H1 (cell line): ENCODE results near the gene CCDC178. TPM values are rescaled to one million over a fixed set of nuclear protein-coding genes. Genes with fewer than 3 reads are reported as not detected.

Experiments used
- CTCF ChIA-PET: fragments of 300-600 bp; sonication (Branson Sonifier 250); formaldehyde crosslinking; loops from one replicate; lab custom pipeline; 2021; ENCODE audit not compliant: partially characterized antibody; lab: Charles Lee
- POLR2A ChIA-PET: fragments of 300-600 bp; sonication (Branson Sonifier 250); formaldehyde crosslinking; loops from one replicate; lab custom pipeline; 2021; ENCODE audit warnings: inconsistent platforms; ENCODE audit not compliant: partially characterized antibody; lab: Charles Lee
- DNase-seq, 2 experiments: peaks; one replicate each; pipeline versions ENCODE4 v3.0.0 to v3.0.0-alpha.2; 2010 to 2022; ENCODE audit warnings: low spot score in 2 of 2, low read depth in 1 of 2, mixed read lengths in 1 of 2
- FAIRE-seq: peaks from 2 replicates; lab custom pipeline; 2011; peaks lifted over from hg19 to GRCh38; lab: Jason Lieb, UNC
- H2AFZ ChIP-seq: 2 replicates; pipeline ENCODE4 v1.8.1; 2012; ENCODE audit warnings: low read length, inconsistent platforms
- H2AK5ac ChIP-seq: 2 replicates; pipeline ENCODE4 v1.6.1; 2013; ENCODE audit warnings: low read depth, low read length
- H2BK120ac ChIP-seq: replicated peaks from 2 replicates; pipeline ENCODE3; 2013; ENCODE audit warnings: low read depth, low read length, inconsistent platforms
- H2BK12ac ChIP-seq: 2 replicates; pipeline ENCODE4 v1.6.1; 2013; ENCODE audit warnings: low read depth, low read length
- H2BK15ac ChIP-seq: 2 replicates; pipeline ENCODE4 v1.6.1; 2013; ENCODE audit warnings: low read length
- H2BK20ac ChIP-seq: 2 replicates; pipeline ENCODE4 v1.6.1; 2013; ENCODE audit warnings: low read length
- H2BK5ac ChIP-seq: 2 replicates; pipeline ENCODE4 v1.6.1; 2013; ENCODE audit warnings: low read depth, low read length
- H3K14ac ChIP-seq: 2 replicates; pipeline ENCODE4 v1.6.1; 2013; ENCODE audit warnings: inconsistent platforms; ENCODE audit not compliant: insufficient read length
- H3K18ac ChIP-seq: 2 replicates; pipeline ENCODE4 v1.6.1; 2013; ENCODE audit warnings: low read length; ENCODE audit errors: extremely low read depth
- H3K23ac ChIP-seq: 2 replicates; pipeline ENCODE4 v1.6.1; 2013; ENCODE audit warnings: inconsistent platforms; ENCODE audit not compliant: insufficient read length
- H3K23me2 ChIP-seq: 2 replicates; pipeline ENCODE4 v1.6.1; 2013; ENCODE audit warnings: low read depth, low read length
- H3K27ac ChIP-seq: 2 replicates; pipeline ENCODE4 v1.6.1; 2011; ENCODE audit warnings: low read depth, low read length, inconsistent platforms
- H3K27me3 ChIP-seq, 4 experiments: replicated peaks in 1 of 4; 1 replicate in 1 of 4; 2 replicates in 3 of 4; pipeline versions ENCODE4 v1.6.1 to v1.8.1; 2011 to 2013; ENCODE audit warnings: low read length in 3 of 4, mild to moderate bottlenecking in 3 of 4, inconsistent platforms in 2 of 4, mixed read lengths in 2 of 4, moderate library complexity in 1 of 4; ENCODE audit not compliant: control insufficient read depth in 3 of 4, insufficient read depth in 3 of 4; ENCODE audit errors: extremely low read depth in 1 of 4
- H3K36me3 ChIP-seq, 4 experiments: 2 replicates each; pipeline versions ENCODE4 v1.6.1 to v1.8.1; 2011 to 2013; ENCODE audit warnings: mild to moderate bottlenecking in 4 of 4, low read length in 3 of 4, moderate library complexity in 2 of 4, control low read depth in 1 of 4, inconsistent platforms in 1 of 4; ENCODE audit not compliant: insufficient read depth in 4 of 4, control insufficient read depth in 2 of 4
- H3K4ac ChIP-seq: replicated peaks from 2 replicates; pipeline ENCODE3; 2013; ENCODE audit warnings: low read length, low read depth, mixed read lengths, inconsistent platforms; ENCODE audit not compliant: insufficient read length
- H3K4me1 ChIP-seq, 4 experiments: replicated peaks in 1 of 4; 1 replicate in 1 of 4; 2 replicates in 3 of 4; pipeline versions ENCODE4 v1.6.1 to v1.8.1; 2011 to 2013; ENCODE audit warnings: low read length in 3 of 4, inconsistent platforms in 2 of 4, mixed read lengths in 1 of 4; ENCODE audit not compliant: insufficient read depth in 4 of 4, control insufficient read depth in 3 of 4
- H3K4me2 ChIP-seq, 2 experiments: 2 replicates each; pipeline versions ENCODE4 v1.6.1 to v1.8.1; 2011 to 2013; ENCODE audit warnings: low read depth in 2 of 2, low read length in 2 of 2, control low read depth in 1 of 2, inconsistent platforms in 1 of 2, mild to moderate bottlenecking in 1 of 2; ENCODE audit not compliant: insufficient read depth in 1 of 2
- H3K4me3 ChIP-seq, 4 experiments: fragments of 200-600, 300-600 bp in 1 of 4; sonication (generic), shearing (Covaris generic), sonication (Bioruptor Twin) in 1 of 4; 2 replicates each; pipeline versions ENCODE4 v1.5.1 to v1.8.1; 2011 to 2016; ENCODE audit warnings: low read length in 4 of 4, low read depth in 3 of 4, control low read depth in 2 of 4, inconsistent platforms in 2 of 4, mild to moderate bottlenecking in 2 of 4, mixed read lengths in 1 of 4, moderate library complexity in 1 of 4; ENCODE audit not compliant: insufficient read depth in 2 of 4; ENCODE audit errors: extremely low read depth in 1 of 4
- H3K56ac ChIP-seq: replicated peaks from 2 replicates; pipeline ENCODE3; 2013; ENCODE audit warnings: low read depth, mild to moderate bottlenecking, mixed read lengths, low read length, inconsistent platforms; ENCODE audit not compliant: insufficient read length
- H3K79me1 ChIP-seq: 2 replicates; pipeline ENCODE4 v1.6.1; 2013; ENCODE audit warnings: low read depth, low read length, control low read depth
- H3K79me2 ChIP-seq, 2 experiments: 2 replicates each; pipeline versions ENCODE4 v1.6.1 to v1.8.1; 2012 to 2013; ENCODE audit warnings: low read length in 2 of 2, mild to moderate bottlenecking in 2 of 2, inconsistent platforms in 1 of 2; ENCODE audit not compliant: insufficient read depth in 2 of 2, control insufficient read depth in 1 of 2
- H3K9ac ChIP-seq, 4 experiments: replicated peaks in 1 of 4; 1 replicate in 1 of 4; 2 replicates in 3 of 4; pipeline versions ENCODE4 v1.6.1 to v1.8.1; 2011 to 2013; ENCODE audit warnings: low read depth in 3 of 4, low read length in 3 of 4, control low read depth in 2 of 4, mild to moderate bottlenecking in 2 of 4, moderate library complexity in 2 of 4, inconsistent platforms in 1 of 4; ENCODE audit errors: extremely low read depth in 1 of 4
- H3K9me3 ChIP-seq, 2 experiments: 2 replicates each; pipeline versions ENCODE4 v1.6.1 to v1.8.1; 2012 to 2013; ENCODE audit warnings: mild to moderate bottlenecking in 2 of 2, moderate library complexity in 2 of 2, control low read depth in 1 of 2, inconsistent platforms in 1 of 2, low read depth in 1 of 2, low read length in 1 of 2, mixed read lengths in 1 of 2; ENCODE audit not compliant: insufficient read depth in 2 of 2
- H4K20me1 ChIP-seq, 2 experiments: replicated peaks in 1 of 2; 2 replicates each; pipeline versions ENCODE3 to v1.8.1; 2011 to 2013; ENCODE audit warnings: inconsistent platforms in 2 of 2, low read length in 2 of 2, mild to moderate bottlenecking in 1 of 2; ENCODE audit not compliant: insufficient read depth in 2 of 2, control insufficient read depth in 1 of 2
- H4K5ac ChIP-seq: 2 replicates; pipeline ENCODE4 v1.6.1; 2013; ENCODE audit warnings: low read length, low read depth, mixed read lengths, inconsistent platforms; ENCODE audit not compliant: insufficient read length
- H4K8ac ChIP-seq: 2 replicates; pipeline ENCODE4 v1.8.0; 2013; ENCODE audit warnings: mild to moderate bottlenecking, moderate library complexity, low read length, inconsistent platforms; ENCODE audit not compliant: insufficient read depth; ENCODE audit errors: extremely low read depth
- H4K91ac ChIP-seq: replicated peaks from 2 replicates; pipeline ENCODE3; 2013; ENCODE audit warnings: low read length, mixed read lengths, inconsistent platforms; ENCODE audit not compliant: insufficient read length
- CBX8 ChIP-seq: fragments of 300-800, 300-1000 bp; sonication (generic); IDR thresholded peaks from 2 replicates; pipeline ENCODE4 v1.7.1; 2016; ENCODE audit warnings: low read depth, low read length, borderline replicate concordance
- CTCF ChIP-seq, 3 experiments: IDR thresholded peaks; 1 replicate in 2 of 3; 2 replicates in 1 of 3; pipeline versions ENCODE4 v1.5.1 to v1.6.1; 2011; ENCODE audit warnings: low read length in 3 of 3, mild to moderate bottlenecking in 3 of 3, inconsistent platforms in 2 of 3, low read depth in 1 of 3, moderate library complexity in 1 of 3; ENCODE audit not compliant: insufficient read depth in 1 of 3; ENCODE audit errors: control extremely low read depth in 1 of 3
- GABPA ChIP-seq: IDR thresholded peaks from 2 replicates; pipeline ENCODE4 v1.6.1; 2011; ENCODE audit warnings: mild to moderate bottlenecking, low read length, moderate library complexity, borderline replicate concordance; ENCODE audit not compliant: insufficient read depth
- GTF2F1 ChIP-seq: IDR thresholded peaks from 2 replicates; pipeline ENCODE4 v1.6.1; 2012; ENCODE audit warnings: low read depth, low read length, improper control_type of control experiment, borderline replicate concordance
- HDAC2 ChIP-seq, 2 experiments: fragments of 300-600 bp in 1 of 2; sonication (generic) in 1 of 2; IDR thresholded peaks; 2 replicates each; pipeline ENCODE4 v1.6.1; 2011 to 2012; ENCODE audit warnings: low read depth in 2 of 2, low read length in 2 of 2, mild to moderate bottlenecking in 2 of 2, moderate library complexity in 2 of 2, borderline replicate concordance in 1 of 2, inconsistent platforms in 1 of 2
- JUN ChIP-seq: IDR thresholded peaks from 2 replicates; pipeline ENCODE4 v1.6.1; 2011; ENCODE audit warnings: low read depth, mild to moderate bottlenecking, improper control_type of control experiment, low read length
- NANOG ChIP-seq: IDR thresholded peaks from 2 replicates; pipeline ENCODE4 v1.6.1; 2011; ENCODE audit warnings: low read length, low read depth, mild to moderate bottlenecking, inconsistent platforms; ENCODE audit not compliant: insufficient read depth, poor library complexity, severe bottlenecking
- RBBP5 ChIP-seq: IDR thresholded peaks from 2 replicates; pipeline ENCODE4 v1.7.1; 2012; ENCODE audit warnings: low read depth, mild to moderate bottlenecking, inconsistent platforms, low read length, moderate library complexity, borderline replicate concordance
- SIRT6 ChIP-seq: IDR thresholded peaks from one replicate; pipeline ENCODE4 v1.7.1; 2012; ENCODE audit warnings: low read length, inconsistent platforms
- SP1 ChIP-seq: IDR thresholded peaks from 2 replicates; pipeline ENCODE4 v1.6.1; 2011; ENCODE audit warnings: low read depth, low read length
- TAF7 ChIP-seq: optimal IDR thresholded peaks from 2 replicates; pipeline ENCODE3; 2011; ENCODE audit warnings: low read depth, mild to moderate bottlenecking, inconsistent platforms, low read length, moderate library complexity, borderline replicate concordance
- WGBS, 2 experiments: shearing (Covaris generic) in 1 of 2; methylation state at CpG; one replicate each; pipeline versions ENCODE4 v1.1.6 to v1.1.7; 2013 to 2015; ENCODE audit warnings: low lambda C conversion rate in 2 of 2, mixed read lengths in 2 of 2, inconsistent platforms in 1 of 2, low coverage in 1 of 2, missing lambda C conversion rate in 1 of 2; ENCODE audit not compliant: insufficient replicate concordance in 2 of 2, insufficient coverage in 1 of 2, insufficient read length in 1 of 2; ENCODE audit errors: extremely low coverage in 1 of 2, missing lambda C conversion rate in 1 of 2; 5-methylcytosine and 5-hydroxymethylcytosine counted together
- polyA plus RNA-seq, 7 experiments: library from polyadenylated mRNA; depleted of rRNA in 3 of 7; stranded (reverse) in 5 of 7; unstranded in 2 of 7; fragments of >200 nt in 5 of 7; fragments of 200-250 nt in 2 of 7; gene quantifications; 1 replicate in 5 of 7; 2 replicates in 1 of 7; 4 replicates in 1 of 7; pipeline versions ENCODE4 v1.2.1 to v1.2.3, GENCODE V29; 2011 to 2013; ENCODE audit warnings: missing spikeins in 2 of 7, mixed read lengths in 2 of 7
- total RNA-seq: library from RNA; stranded (reverse); fragmentation: NEBNext Ultra II Directional; extraction: Animal tissue kit (Norgen Biotek cat#: 25700); gene quantifications from 2 replicates; pipeline ENCODE4 v1.2.1, GENCODE V29; 2021

Gene CCDC178
- total and polyA plus RNA-seq, 2 of the 8 experiments (the other 6 are each of a cell fraction or from before 2014, with no cell fraction given): not detected

- H3K36me3 ChIP-seq: no peaks in the 10 kb centered on the region
- H3K4me2 ChIP-seq: no peak overlapping the region
- H3K23me2 ChIP-seq: no peaks in the 10 kb centered on the region
- H2AFZ ChIP-seq: no peak overlapping the region
- H2BK12ac ChIP-seq: no peak overlapping the region
- H3K14ac ChIP-seq: no peak overlapping the region
- H4K8ac ChIP-seq: no peak overlapping the region
- no peak overlapping the region for H3K23ac ChIP-seq
- H2BK120ac ChIP-seq: no peak overlapping the region
- no peak overlapping the region for H3K4me3 ChIP-seq
- DNase-seq (no peak), FAIRE-seq (no peak)
- no peak overlapping the region for H4K5ac ChIP-seq
- no peaks in the 10 kb centered on the region for H3K4me1 ChIP-seq
- no peak overlapping the region for H3K4ac ChIP-seq
- H4K20me1 ChIP-seq: no peaks in the 10 kb centered on the region
- peaks cover 0 to 8% (median 5%) of the 10 kb centered on the region in 4 experiments; a peak in 5 of 7 replicates for H3K27me3 ChIP-seq
- H3K79me2 ChIP-seq: no peaks in the 10 kb centered on the region
- H4K91ac ChIP-seq: no peak overlapping the region
- no peaks in the 10 kb centered on the region for H3K79me1 ChIP-seq
- ChIA-PET POLR2A (no interaction called here), CTCF (interaction anchor here (0.8 to 1.2 kb wide), 2 partner anchors 47 to 229 kb away, joined by 3 to 4 read pairs; no protein-coding TSS in a partner anchor)
- no peak overlapping the region for H3K56ac ChIP-seq
- no peak overlapping the region for H2BK20ac ChIP-seq
- H2BK5ac ChIP-seq: no peak overlapping the region
- no peak overlapping the region for H3K18ac ChIP-seq
- no peak overlapping the region for H3K27ac ChIP-seq
- 65% methylated on average over 2 of the region's 2 CpGs; no CpG with 5 or more reads in 1 of the 2 experiments for WGBS, 2 experiments
- no peak overlapping the region for H3K9ac ChIP-seq
- no peak overlapping the region for H2AK5ac ChIP-seq
- no peak overlapping the region for H2BK15ac ChIP-seq
- H3K9me3 ChIP-seq: no peaks in the 10 kb centered on the region
- no peak for TF ChIP-seq TAF7
- no peak for TF ChIP-seq SIRT6
- TF ChIP-seq JUN: no peak
- no peak for TF ChIP-seq CTCF (IDR thresholded peaks at IDR 0.05; ENCODE audit: control extremely low read depth in 1 of 3, insufficient read depth in 1 of 3, low read depth in 1 of 3, low read length in 3 of 3)
- no peak for TF ChIP-seq NANOG
- no peak for TF ChIP-seq CBX8
- no peak for TF ChIP-seq GABPA
- TF ChIP-seq RBBP5: no peak
- no peak for TF ChIP-seq GTF2F1
- TF ChIP-seq HDAC2 (IDR thresholded peaks at IDR 0.05; ENCODE audit: borderline replicate concordance in 1 of 2, low read depth in 2 of 2, low read length in 2 of 2): no peak
- no peak for TF ChIP-seq SP1
These were observed 4.2 kb upstream of the CCDC178 start for GRCh38 chr18:33444709-33445108.
